ENCODE measurements around the gene GRB14. TPM values are rescaled to one million over a fixed set of nuclear protein-coding genes. Genes with fewer than 3 reads are reported as not detected.

GRB14 gene
- total RNA-seq, 2 donors from 2014 or later, result 1.7 to 2.0 TPM

GRCh38 chr2:164511738-164512137 lies 109.5 kb downstream of the GRB14 start:
- Histone ChIP-seq H3K9me3 (no peaks in the 10 kb centered on the region), H3K36me3 (no peaks in the 10 kb centered on the region), H3K4me3 (no peak overlapping the region), H3K4me1 (no peaks in the 10 kb centered on the region), H3K9ac (ENCODE audit: low read depth in 2 of 2, low read length in 2 of 2) (no peak overlapping the region), H3K27me3 (no peaks in the 10 kb centered on the region), H3K27ac (no peak overlapping the region)
- TF ChIP-seq CTCF (IDR thresholded peaks at IDR 0.05), result no peak
- intact Hi-C loops (cut with DNase I), result no loop called here
- no peak for DNase-seq

GRCh38 chr2:164510895-164511294 lies 110.4 kb downstream of the GRB14 start:
- no peak for TF ChIP-seq CTCF (IDR thresholded peaks at IDR 0.05)
- Histone ChIP-seq H3K36me3 (no peaks in the 10 kb centered on the region), H3K27me3 (no peaks in the 10 kb centered on the region), H3K9ac (ENCODE audit: low read depth in 2 of 2, low read length in 2 of 2) (no peak overlapping the region), H3K4me1 (no peaks in the 10 kb centered on the region), H3K9me3 (no peaks in the 10 kb centered on the region), H3K4me3 (no peak overlapping the region), H3K27ac (no peak overlapping the region)
- DNase-seq, result no peak
- intact Hi-C loops (cut with DNase I), result no loop called here

GRCh38 chr2:164509137-164509877 lies 112.0 kb downstream of the GRB14 start:
- H3K36me3 ChIP-seq, result no peaks in the 10 kb centered on the region
- intact Hi-C loops (cut with DNase I), result no loop called here
- no peak for TF ChIP-seq CTCF (IDR thresholded peaks at IDR 0.05)
- no peak overlapping the region for H3K4me3 ChIP-seq
- H3K4me1 ChIP-seq, result no peaks in the 10 kb centered on the region
- DNase-seq, result no peak
- no peaks in the 10 kb centered on the region for H3K27me3 ChIP-seq
- H3K9me3 ChIP-seq, result no peaks in the 10 kb centered on the region
- H3K27ac ChIP-seq, result no peak overlapping the region
- no peak overlapping the region for H3K9ac ChIP-seq (ENCODE audit: low read depth in 2 of 2, low read length in 2 of 2)

- Histone ChIP-seq H3K9me3 (no peaks in the 10 kb centered on the region), H3K4me3 (no peak overlapping the region), H3K9ac (ENCODE audit: low read depth in 2 of 2, low read length in 2 of 2) (no peak overlapping the region), H3K36me3 (no peaks in the 10 kb centered on the region), H3K27me3 (no peaks in the 10 kb centered on the region), H3K4me1 (no peaks in the 10 kb centered on the region), H3K27ac (no peak overlapping the region)
- no peak for DNase-seq
- no peak for TF ChIP-seq CTCF (IDR thresholded peaks at IDR 0.05)
- intact Hi-C loops (cut with DNase I), result no loop called here
These were observed 117.0 kb downstream of the GRB14 start for GRCh38 chr2:164504253-164504652.

- Histone ChIP-seq H3K9ac (ENCODE audit: low read depth in 2 of 2, low read length in 2 of 2) (no peak overlapping the region), H3K4me3 (no peak overlapping the region), H3K27me3 (no peaks in the 10 kb centered on the region), H3K4me1 (no peaks in the 10 kb centered on the region), H3K36me3 (no peaks in the 10 kb centered on the region), H3K9me3 (no peaks in the 10 kb centered on the region), H3K27ac (no peak overlapping the region)
- intact Hi-C loops (cut with DNase I), result no loop called here
- peak; percentile 22 for DNase-seq
- no peak for TF ChIP-seq CTCF (IDR thresholded peaks at IDR 0.05)
These were observed 122.4 kb downstream of the GRB14 start for GRCh38 chr2:164498836-164499235.

All from colonic mucosa (tissue), 4 donors.